ENCODE data around the gene CACNA1I. TPM values are rescaled to one million over a fixed set of nuclear protein-coding genes. Genes with fewer than 3 reads are reported as not detected.

Gene CACNA1I
- total RNA-seq, 1 donor from 2014 or later = 0.07 TPM

GRCh38 chr22:39574779-39575551, 4.4 kb downstream of the CACNA1I start:
- Mint-ChIP-seq H3K4me3 (no peak overlapping the region), H3K27ac (ENCODE audit: unreplicated experiment) (no peak overlapping the region)

GRCh38 chr22:39575552-39575825, 4.9 kb downstream of the CACNA1I start:
- Mint-ChIP-seq H3K27me3 (ENCODE audit: low read depth) (peaks cover 10% of the 10 kb centered on the region), H3K4me1 (no peaks in the 10 kb centered on the region), H3K27ac (ENCODE audit: unreplicated experiment) (no peak overlapping the region), H3K36me3 (ENCODE audit: low read depth) (no peaks in the 10 kb centered on the region), H3K9me3 (no peaks in the 10 kb centered on the region), H3K4me3 (no peak overlapping the region)
- no peak for DNase-seq (ENCODE audit: low read depth, low spot score)
- TF ChIP-seq CTCF (conservative IDR thresholded peaks at IDR 0.05) = no peak

More at GRCh38 chr22:39574779-39575551, 4.4 kb downstream of the CACNA1I start:
- H3K4me1 Mint-ChIP-seq = no peaks in the 10 kb centered on the region
- TF ChIP-seq CTCF (conservative IDR thresholded peaks at IDR 0.05) = no peak
- no peak for DNase-seq (ENCODE audit: low read depth, low spot score)
- no peaks in the 10 kb centered on the region for H3K36me3 Mint-ChIP-seq (ENCODE audit: low read depth)
- peaks cover 7% of the 10 kb centered on the region for H3K27me3 Mint-ChIP-seq (ENCODE audit: low read depth)
- no peaks in the 10 kb centered on the region for H3K9me3 Mint-ChIP-seq

- Mint-ChIP-seq H3K4me1 (no peaks in the 10 kb centered on the region), H3K27me3 (ENCODE audit: low read depth) (peaks cover 11% of the 10 kb centered on the region), H3K4me3 (no peak overlapping the region), H3K27ac (ENCODE audit: unreplicated experiment) (no peak overlapping the region), H3K36me3 (ENCODE audit: low read depth) (no peaks in the 10 kb centered on the region), H3K9me3 (no peaks in the 10 kb centered on the region)
- no peak for TF ChIP-seq CTCF (conservative IDR thresholded peaks at IDR 0.05)
- no peak for DNase-seq (ENCODE audit: low read depth, low spot score)
Observed at GRCh38 chr22:39576027-39576426, 5.5 kb downstream of the CACNA1I start.

- Mint-ChIP-seq H3K36me3 (ENCODE audit: low read depth) (no peaks in the 10 kb centered on the region), H3K4me3 (no peak overlapping the region), H3K4me1 (no peaks in the 10 kb centered on the region), H3K27me3 (ENCODE audit: low read depth) (peaks cover 13% of the 10 kb centered on the region), H3K27ac (ENCODE audit: unreplicated experiment) (no peak overlapping the region), H3K9me3 (no peaks in the 10 kb centered on the region)
- no peak for TF ChIP-seq CTCF (conservative IDR thresholded peaks at IDR 0.05)
- no peak for DNase-seq (ENCODE audit: low read depth, low spot score)
Observed at GRCh38 chr22:39577366-39577765, 6.8 kb downstream of the CACNA1I start.

GRCh38 chr22:39577900-39578299, 7.3 kb downstream of the CACNA1I start:
- Mint-ChIP-seq H3K4me1 (no peaks in the 10 kb centered on the region), H3K27me3 (ENCODE audit: low read depth) (peaks cover 16% of the 10 kb centered on the region), H3K27ac (ENCODE audit: unreplicated experiment) (no peak overlapping the region), H3K4me3 (no peak overlapping the region), H3K9me3 (no peaks in the 10 kb centered on the region), H3K36me3 (ENCODE audit: low read depth) (no peaks in the 10 kb centered on the region)
- no peak for TF ChIP-seq CTCF (conservative IDR thresholded peaks at IDR 0.05)
- DNase-seq (ENCODE audit: low read depth, low spot score) = no peak
